Measurements from ENCODE around the gene NFATC2.

NFATC2 gene

DNA sequence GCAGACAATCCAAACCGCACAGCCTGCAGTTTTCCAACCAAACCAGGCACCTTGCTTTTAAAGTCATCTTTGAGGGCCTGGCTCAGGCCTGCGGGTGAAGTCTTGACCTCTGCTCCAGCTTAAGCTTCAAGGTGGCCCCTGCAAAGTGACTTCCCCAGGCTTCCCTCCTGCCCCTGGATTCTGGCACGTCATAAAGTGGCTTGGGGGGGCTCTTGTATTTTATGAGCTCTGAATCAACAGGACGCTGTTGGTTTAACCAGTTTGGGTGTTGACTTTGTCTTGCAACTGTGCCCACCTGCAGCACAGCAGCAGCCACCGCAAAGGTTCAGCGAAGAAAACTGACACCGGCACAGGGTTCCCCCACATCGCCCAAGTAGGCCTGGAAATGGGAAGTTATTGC lies 81.2 kb downstream of the NFATC2 start:
- no peak overlapping the region for H3K4me3 Mint-ChIP-seq
- H3K9me3 Mint-ChIP-seq = no peaks in the 10 kb centered on the region
- peaks cover 9% of the 10 kb centered on the region for H3K4me1 Mint-ChIP-seq (ENCODE audit: low read depth)

DNA sequence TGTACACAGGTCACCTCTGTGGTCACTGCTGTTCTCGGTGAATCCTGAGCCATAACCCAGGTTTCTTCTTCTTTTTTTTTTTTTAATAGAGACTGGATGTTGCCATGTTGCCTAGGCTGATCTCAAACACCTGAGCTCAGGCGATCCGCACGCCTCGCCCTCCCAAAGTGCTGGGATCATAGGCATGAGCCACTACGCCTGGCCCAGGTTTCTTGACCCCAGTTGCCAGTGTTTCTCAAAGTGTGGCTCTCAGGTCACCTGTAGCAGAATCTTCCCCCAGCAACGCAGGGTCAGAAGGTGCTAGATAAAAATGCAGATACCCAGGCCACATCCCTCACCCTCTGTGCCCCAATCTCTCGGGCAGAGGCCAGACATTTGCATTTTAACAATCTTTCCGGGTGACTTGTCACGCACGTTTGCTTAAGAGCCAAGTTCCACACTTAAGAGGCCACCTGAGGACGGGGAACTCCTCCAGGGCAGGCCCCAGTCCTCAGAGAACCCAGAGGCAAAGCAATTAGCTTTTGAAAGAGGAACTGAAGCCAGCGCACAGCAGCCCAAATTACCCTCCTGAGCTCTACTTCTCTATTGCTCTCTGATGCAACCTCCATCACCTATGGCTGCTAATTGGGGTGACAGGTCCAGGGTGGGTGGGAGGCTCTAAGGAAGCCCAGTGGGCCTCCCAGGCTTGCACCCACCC lies 81.8 kb downstream of the NFATC2 start:
- Mint-ChIP-seq H3K27ac (peak overlapping the region; percentile 49), H3K36me3 (ENCODE audit: low read depth) (peaks cover 31% of the 10 kb centered on the region), H3K27me3 (ENCODE audit: low read depth) (no peaks in the 10 kb centered on the region), H3K4me3 (no peak overlapping the region), H3K4me1 (ENCODE audit: low read depth) (peaks cover 7% of the 10 kb centered on the region), H3K9me3 (no peaks in the 10 kb centered on the region)

More for the DNA sequence above, 81.2 kb downstream of the NFATC2 start:
- Mint-ChIP-seq H3K36me3 (ENCODE audit: low read depth) (peaks cover 33% of the 10 kb centered on the region), H3K27ac (no peak overlapping the region), H3K27me3 (ENCODE audit: low read depth) (no peaks in the 10 kb centered on the region)

GRCh38 chr20:51460163-51460562 lies 82.4 kb downstream of the NFATC2 start:
- Mint-ChIP-seq H3K36me3 (ENCODE audit: low read depth) (peaks cover 32% of the 10 kb centered on the region), H3K27me3 (ENCODE audit: low read depth) (no peaks in the 10 kb centered on the region), H3K4me3 (no peak overlapping the region), H3K9me3 (no peaks in the 10 kb centered on the region), H3K27ac (peak overlapping the region; percentile 6), H3K4me1 (ENCODE audit: low read depth) (peaks cover 7% of the 10 kb centered on the region)

DNA sequence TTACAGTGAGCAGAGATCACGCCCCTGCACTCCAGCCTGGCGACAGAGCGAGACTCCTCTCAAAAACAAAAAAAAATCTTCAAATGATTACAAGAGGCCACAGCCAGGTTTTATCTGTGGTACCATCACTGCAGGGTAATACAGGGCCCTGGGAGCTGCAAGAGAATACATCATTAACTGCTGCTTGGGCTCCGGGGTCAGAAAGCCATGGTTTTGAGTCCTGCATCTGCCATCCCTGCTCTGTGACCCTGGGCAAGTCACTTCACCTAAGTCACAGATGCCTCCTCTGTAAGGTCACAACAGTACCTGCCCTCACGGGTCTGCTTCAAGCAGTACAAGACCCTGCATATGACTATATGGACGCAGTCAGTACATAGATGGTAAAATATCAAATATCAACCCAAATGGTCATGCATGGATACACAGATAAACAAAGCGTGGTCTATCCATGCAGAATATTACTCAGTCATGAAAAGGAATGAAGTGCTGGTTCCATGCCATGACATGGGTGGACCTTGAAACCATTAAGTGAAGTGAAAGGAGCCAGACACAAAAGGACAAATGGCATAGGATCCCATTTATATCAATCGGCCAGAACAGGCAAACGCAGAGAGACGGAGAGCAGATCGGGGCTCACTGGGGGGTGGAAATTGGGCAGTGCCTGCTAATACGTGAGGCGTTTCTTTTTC lies 83.6 kb downstream of the NFATC2 start:
- Mint-ChIP-seq H3K4me3 (no peak overlapping the region), H3K27ac (no peak overlapping the region), H3K27me3 (ENCODE audit: low read depth) (no peaks in the 10 kb centered on the region), H3K4me1 (ENCODE audit: low read depth) (peaks cover 10% of the 10 kb centered on the region), H3K36me3 (ENCODE audit: low read depth) (peaks cover 35% of the 10 kb centered on the region), H3K9me3 (peaks cover 3% of the 10 kb centered on the region)

DNA sequence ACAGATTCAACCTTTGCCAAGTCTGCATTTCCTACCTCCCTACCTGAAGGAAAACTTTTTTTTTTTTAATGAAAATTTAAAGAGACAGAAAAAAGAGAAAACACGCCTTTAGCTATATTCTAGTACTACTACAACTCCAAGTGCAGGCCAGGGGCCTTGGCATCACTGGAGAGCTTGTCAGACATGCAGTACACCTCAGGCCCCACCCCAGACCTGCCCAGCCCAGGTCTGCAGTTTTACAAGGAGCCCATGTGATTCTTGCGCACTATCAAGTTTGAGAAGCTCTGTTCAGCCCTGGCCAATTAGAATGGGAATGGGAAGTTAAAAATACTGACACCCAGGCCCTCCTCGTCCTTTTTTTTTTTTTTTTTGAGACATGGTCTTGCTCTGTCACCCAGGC lies 85.0 kb downstream of the NFATC2 start:
- Mint-ChIP-seq H3K4me3 (no peak overlapping the region), H3K27me3 (ENCODE audit: low read depth) (no peaks in the 10 kb centered on the region), H3K4me1 (ENCODE audit: low read depth) (peaks cover 15% of the 10 kb centered on the region), H3K9me3 (peaks cover 3% of the 10 kb centered on the region), H3K27ac (peak overlapping the region; percentile 36), H3K36me3 (ENCODE audit: low read depth) (peaks cover 46% of the 10 kb centered on the region)

DNA sequence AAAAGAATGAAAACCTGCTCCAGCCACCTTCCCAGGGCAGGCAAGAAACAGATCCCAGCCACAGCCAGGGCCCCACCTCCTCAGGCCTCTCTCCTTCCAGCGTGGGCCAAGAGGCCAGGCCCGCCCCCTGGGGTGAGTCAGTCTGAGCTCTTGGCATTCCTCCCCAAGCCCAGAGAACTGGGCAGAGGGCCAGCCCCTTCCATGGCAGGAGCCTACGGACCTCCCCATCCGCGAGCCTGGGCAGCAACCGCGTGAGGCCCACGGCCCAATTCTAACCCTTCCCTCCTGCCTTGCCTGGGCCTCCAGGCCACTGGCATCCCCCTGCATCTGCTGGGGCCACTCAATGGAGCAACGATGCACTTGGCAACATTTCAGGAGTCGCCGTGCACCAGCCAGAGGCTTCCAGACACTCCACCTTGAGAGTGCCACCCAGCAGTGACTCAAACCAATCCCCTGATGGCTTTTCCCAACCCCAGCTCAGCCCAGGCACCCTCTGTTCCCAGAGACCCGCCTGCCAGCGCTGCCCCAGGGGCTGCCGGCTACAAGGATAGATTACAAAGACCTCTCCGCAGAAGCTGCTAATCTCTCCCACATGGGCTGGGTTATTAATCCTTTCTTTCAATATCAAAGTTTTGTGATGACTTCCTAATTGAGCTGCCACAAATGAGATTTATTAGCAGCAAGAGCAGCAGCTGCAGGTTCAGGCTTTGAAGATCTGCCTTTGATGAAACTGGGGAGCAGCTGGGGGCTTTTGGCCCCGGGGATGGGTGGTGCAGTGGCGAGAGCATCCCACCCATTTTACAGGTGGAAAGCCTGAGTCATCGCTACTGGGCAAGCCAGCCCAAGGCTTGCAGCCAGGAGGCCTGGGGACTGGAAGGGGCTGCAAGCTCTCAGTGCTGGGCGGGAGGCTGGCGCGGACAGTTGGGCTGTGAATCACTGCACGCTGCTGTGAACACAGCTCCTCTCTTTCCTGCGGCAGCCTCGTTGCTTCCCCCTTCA lies 85.7 kb downstream of the NFATC2 start:
- no peaks in the 10 kb centered on the region for H3K27me3 Mint-ChIP-seq (ENCODE audit: low read depth)
- peaks cover 3% of the 10 kb centered on the region for H3K9me3 Mint-ChIP-seq
- H3K4me3 Mint-ChIP-seq = no peak overlapping the region
- peaks cover 53% of the 10 kb centered on the region for H3K36me3 Mint-ChIP-seq (ENCODE audit: low read depth)
- H3K27ac Mint-ChIP-seq = no peak overlapping the region
- H3K4me1 Mint-ChIP-seq (ENCODE audit: low read depth) = peaks cover 21% of the 10 kb centered on the region

DNA sequence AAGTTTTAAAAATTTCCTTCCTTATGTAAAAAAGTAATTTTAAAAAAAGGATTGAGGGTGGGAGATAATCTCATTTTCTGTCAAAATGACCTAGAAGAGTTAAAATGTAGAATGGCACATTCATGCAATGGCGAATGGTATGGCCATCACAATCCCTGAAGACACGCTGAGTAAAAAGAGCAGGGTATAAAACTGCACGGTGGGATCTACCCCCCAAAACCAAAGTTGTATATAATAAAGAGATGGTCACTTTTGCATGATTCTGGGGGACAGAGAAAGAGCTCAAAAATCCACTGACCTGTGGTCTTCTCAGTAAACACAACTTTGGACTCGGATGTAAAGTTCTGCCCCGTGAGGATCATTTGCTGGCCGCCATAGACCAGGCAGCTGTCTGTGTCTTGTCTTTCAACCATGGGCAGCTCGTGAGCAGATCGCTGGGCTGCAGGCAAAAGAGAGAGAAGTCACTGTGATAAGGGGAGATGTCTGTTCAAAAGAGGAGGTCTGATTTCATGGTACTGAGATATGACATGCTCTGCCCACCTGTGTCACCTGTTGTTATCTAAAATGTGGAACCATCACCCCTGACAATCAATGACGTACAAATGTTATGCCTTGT lies 88.2 kb downstream of the NFATC2 start:
- Mint-ChIP-seq H3K4me1 (ENCODE audit: low read depth) (peaks cover 21% of the 10 kb centered on the region), H3K27ac (no peak overlapping the region), H3K9me3 (peaks cover 3% of the 10 kb centered on the region), H3K4me3 (no peak overlapping the region), H3K27me3 (ENCODE audit: low read depth) (no peaks in the 10 kb centered on the region), H3K36me3 (ENCODE audit: low read depth) (peaks cover 56% of the 10 kb centered on the region)

DNA sequence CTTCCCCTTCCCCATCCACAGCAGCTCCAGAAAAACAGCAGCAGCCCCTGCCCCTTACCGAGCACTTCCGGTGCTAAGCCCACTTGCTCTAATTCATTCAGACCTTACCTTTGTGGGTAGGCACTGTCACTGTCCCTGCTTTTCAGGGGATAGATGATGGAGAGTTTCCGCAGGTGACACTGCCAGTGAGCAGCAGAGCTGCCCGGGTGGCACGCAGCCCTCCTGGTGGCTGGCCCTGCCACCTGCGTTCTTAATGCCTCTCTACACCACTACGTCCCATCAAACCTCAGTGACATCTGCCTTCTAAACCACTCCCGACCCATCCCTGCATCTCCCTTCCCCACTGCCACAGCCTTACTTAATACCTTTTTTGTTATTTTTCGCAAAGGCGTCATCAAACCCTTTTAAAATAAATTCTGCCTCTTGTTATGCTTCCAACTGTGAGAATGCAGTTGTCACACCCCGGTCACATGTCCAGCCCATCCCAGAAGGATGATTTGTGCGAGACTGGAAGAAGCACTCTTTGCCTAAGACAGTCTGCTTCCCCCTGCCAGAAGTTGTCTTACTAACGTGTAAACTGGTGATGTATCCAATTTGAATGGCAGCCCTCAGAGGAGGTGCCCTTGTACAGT lies 89.7 kb downstream of the NFATC2 start:
- Mint-ChIP-seq H3K9me3 (peaks cover 3% of the 10 kb centered on the region), H3K27ac (peak overlapping the region; percentile 26), H3K27me3 (ENCODE audit: low read depth) (no peaks in the 10 kb centered on the region), H3K4me1 (ENCODE audit: low read depth) (peaks cover 24% of the 10 kb centered on the region), H3K4me3 (no peak overlapping the region), H3K36me3 (ENCODE audit: low read depth) (peaks cover 57% of the 10 kb centered on the region)

DNA sequence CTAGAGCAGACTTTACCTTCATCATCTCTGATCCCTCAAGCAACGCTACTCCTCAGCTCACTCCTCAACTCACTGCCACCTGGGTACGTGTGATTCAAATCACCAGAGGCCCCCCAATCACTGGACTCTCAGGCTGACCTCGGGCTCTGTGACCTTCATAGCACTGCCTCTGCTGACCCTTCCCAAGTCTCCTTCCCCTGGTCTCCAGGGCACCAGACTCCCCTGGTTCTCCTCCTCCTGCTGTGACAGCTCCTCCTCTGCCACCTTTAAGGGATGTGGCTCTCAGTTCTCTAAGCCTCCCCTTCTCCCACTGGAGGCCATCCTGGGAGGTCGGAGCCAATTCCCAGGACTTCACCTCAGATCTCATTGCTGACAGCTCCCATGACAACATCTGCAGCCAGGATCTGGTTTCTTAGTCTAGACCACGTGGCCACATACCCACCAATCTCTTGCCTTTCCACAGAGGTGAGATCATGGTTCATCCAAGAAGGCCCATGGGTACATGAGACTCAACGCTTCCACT lies 90.4 kb downstream of the NFATC2 start:
- Mint-ChIP-seq H3K27ac (peak overlapping the region; percentile 26), H3K4me1 (ENCODE audit: low read depth) (peaks cover 25% of the 10 kb centered on the region), H3K9me3 (peaks cover 3% of the 10 kb centered on the region), H3K36me3 (ENCODE audit: low read depth) (peaks cover 56% of the 10 kb centered on the region), H3K4me3 (no peak overlapping the region), H3K27me3 (ENCODE audit: low read depth) (no peaks in the 10 kb centered on the region)

DNA sequence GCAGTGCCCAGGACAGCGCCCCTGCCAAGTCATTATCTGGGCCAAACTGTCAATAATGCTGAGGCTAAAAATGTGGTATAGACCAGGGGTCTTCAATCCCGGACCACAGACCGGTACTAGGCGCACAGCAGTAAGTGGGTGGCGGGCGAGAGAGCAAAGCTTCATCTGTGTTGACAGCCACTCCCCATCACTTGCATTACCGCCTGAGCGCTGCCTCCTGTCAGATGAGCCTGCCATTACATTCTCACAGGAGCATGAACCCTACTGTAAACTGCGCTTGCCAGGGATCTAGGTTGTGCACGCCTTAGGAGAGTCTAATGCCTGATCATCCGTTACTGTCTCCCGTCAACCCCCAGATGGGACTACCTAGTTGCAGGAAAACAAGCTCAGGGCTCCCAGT lies 91.0 kb downstream of the NFATC2 start:
- Mint-ChIP-seq H3K27ac (peak overlapping the region; percentile 55), H3K9me3 (peaks cover 3% of the 10 kb centered on the region), H3K4me1 (ENCODE audit: low read depth) (peaks cover 27% of the 10 kb centered on the region), H3K4me3 (no peak overlapping the region), H3K27me3 (ENCODE audit: low read depth) (no peaks in the 10 kb centered on the region), H3K36me3 (ENCODE audit: low read depth) (peaks cover 57% of the 10 kb centered on the region)

DNA sequence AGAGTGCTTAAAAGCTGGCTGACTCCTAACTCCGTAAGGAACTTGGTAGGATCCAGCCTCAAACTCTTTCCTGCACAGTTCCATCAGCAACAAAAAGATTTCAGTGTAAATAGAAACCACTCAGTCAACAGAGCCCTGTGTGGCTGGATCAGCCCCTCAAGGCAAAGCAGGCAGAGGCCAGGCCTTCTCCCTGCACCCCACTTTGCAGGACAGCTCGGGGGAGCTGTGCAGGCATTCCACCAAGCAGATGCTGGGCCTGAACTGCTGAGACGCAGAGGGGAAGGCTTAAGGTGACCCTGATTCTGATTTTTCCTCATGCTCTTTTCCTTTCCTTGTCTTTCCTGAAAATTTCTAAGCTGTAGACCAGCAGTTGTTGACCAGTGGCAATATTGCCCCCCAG lies 91.5 kb downstream of the NFATC2 start:
- H3K4me3 Mint-ChIP-seq = no peak overlapping the region
- peaks cover 30% of the 10 kb centered on the region for H3K4me1 Mint-ChIP-seq (ENCODE audit: low read depth)
- H3K27me3 Mint-ChIP-seq (ENCODE audit: low read depth) = no peaks in the 10 kb centered on the region
- H3K27ac Mint-ChIP-seq = peak overlapping the region; percentile 55
- peaks cover 3% of the 10 kb centered on the region for H3K9me3 Mint-ChIP-seq
- peaks cover 60% of the 10 kb centered on the region for H3K36me3 Mint-ChIP-seq (ENCODE audit: low read depth)

DNA sequence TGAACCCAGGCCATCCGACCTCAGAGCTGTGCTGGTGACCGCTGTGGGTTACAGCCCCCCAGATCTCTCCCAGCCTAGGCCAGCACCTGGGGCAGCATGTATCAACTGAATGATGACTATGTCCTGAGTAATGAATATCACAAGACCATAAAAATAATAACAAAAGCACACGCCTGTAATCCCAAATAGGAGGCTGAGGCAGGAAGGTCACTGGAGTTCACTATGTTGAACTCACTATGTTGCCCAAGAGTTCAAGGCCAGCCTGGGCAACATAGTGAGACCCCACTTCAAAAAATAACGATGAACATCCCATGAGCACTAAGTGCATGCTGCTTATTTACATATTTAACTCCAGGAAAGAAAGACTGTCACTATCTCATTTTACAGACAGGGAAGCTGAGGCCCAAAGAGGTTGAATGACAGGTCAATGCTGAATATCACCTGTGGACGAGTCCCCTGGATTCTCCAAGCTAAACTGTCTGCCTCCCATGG lies 92.3 kb downstream of the NFATC2 start:
- Mint-ChIP-seq H3K9me3 (peaks cover 3% of the 10 kb centered on the region), H3K27ac (no peak overlapping the region), H3K36me3 (ENCODE audit: low read depth) (peaks cover 61% of the 10 kb centered on the region), H3K4me1 (ENCODE audit: low read depth) (peaks cover 32% of the 10 kb centered on the region), H3K27me3 (ENCODE audit: low read depth) (no peaks in the 10 kb centered on the region), H3K4me3 (no peak overlapping the region)

- H3K4me1 Mint-ChIP-seq (ENCODE audit: low read depth) = peaks cover 34% of the 10 kb centered on the region
- no peaks in the 10 kb centered on the region for H3K27me3 Mint-ChIP-seq (ENCODE audit: low read depth)
- H3K4me3 Mint-ChIP-seq = no peak overlapping the region
- H3K9me3 Mint-ChIP-seq = peaks cover 3% of the 10 kb centered on the region
- peaks cover 62% of the 10 kb centered on the region for H3K36me3 Mint-ChIP-seq (ENCODE audit: low read depth)
- peak overlapping the region; percentile 26 for H3K27ac Mint-ChIP-seq
These were observed 92.9 kb downstream of the NFATC2 start for GRCh38 chr20:51449498-51450220.
